Forelimb muscle (tissue), 1 donor: ENCODE results near the gene KIAA0825. TPM values are rescaled to one million over a fixed set of nuclear protein-coding genes. Genes with fewer than 3 reads are reported as not detected.
A peak's percentile ranks its signal among the peaks of the same experiment; 100 is the strongest.
"Not testable (repeated sequence)": the region's sequence is repeated elsewhere in the genome, so short reads cannot be mapped to it uniquely, and the experiment has no call there.

Experiments
- DNase-seq: peaks from one replicate; pipeline ENCODE4 v3.0.0-alpha.2; 2013; ENCODE audit warnings: low read depth
- polyA plus RNA-seq: library from polyadenylated mRNA; unstranded; fragments of 120-200 nt; gene quantifications from one replicate; pipeline ENCODE4 v1.2.1, GENCODE V29; 2013; ENCODE audit not compliant: insufficient read length

Gene KIAA0825
- polyA plus RNA-seq, 1 donor, result 2.2 TPM

- no peak for DNase-seq
Observed at GRCh38 chr5:94374336-94374735, 244.1 kb downstream of the KIAA0825 start.

- DNase-seq, result no peak
Observed at GRCh38 chr5:94367900-94368299, 250.5 kb downstream of the KIAA0825 start.

GRCh38 chr5:94366811-94367210 lies 251.6 kb downstream of the KIAA0825 start:
- no peak for DNase-seq

GRCh38 chr5:94362857-94363256 lies 255.5 kb downstream of the KIAA0825 start:
- DNase-seq, result no peak

- no peak for DNase-seq
Observed at GRCh38 chr5:94361832-94362796, 256.3 kb downstream of the KIAA0825 start.

- no peak for DNase-seq
Observed at GRCh38 chr5:94361161-94361560, 257.2 kb downstream of the KIAA0825 start.

- DNase-seq, result no peak
Observed at GRCh38 chr5:94360382-94361130, 257.8 kb downstream of the KIAA0825 start.

- no peak for DNase-seq
Observed at GRCh38 chr5:94359880-94360279, 258.5 kb downstream of the KIAA0825 start.

- DNase-seq, result no peak
Observed at GRCh38 chr5:94355811-94356210, 262.6 kb downstream of the KIAA0825 start.

- DNase-seq, result not testable (repeated sequence)
Observed at GRCh38 chr5:94354837-94355485, 263.4 kb downstream of the KIAA0825 start.

GRCh38 chr5:94353605-94354004 lies 264.8 kb downstream of the KIAA0825 start:
- DNase-seq, result no peak

GRCh38 chr5:94347130-94347529 lies 271.3 kb downstream of the KIAA0825 start:
- no peak for DNase-seq

GRCh38 chr5:94345257-94345656 lies 273.1 kb downstream of the KIAA0825 start:
- DNase-seq, result no peak

- no peak for DNase-seq
Observed at GRCh38 chr5:94337617-94338016, 280.8 kb downstream of the KIAA0825 start.

- DNase-seq, result no peak
Observed at GRCh38 chr5:94335936-94336335, 282.5 kb downstream of the KIAA0825 start.

- DNase-seq, result no peak
Observed at GRCh38 chr5:94329115-94329514, 289.3 kb downstream of the KIAA0825 start.

GRCh38 chr5:94326586-94326985 lies 291.8 kb downstream of the KIAA0825 start:
- no peak for DNase-seq

GRCh38 chr5:94316916-94317838 lies 301.2 kb downstream of the KIAA0825 start:
- no peak for DNase-seq

GRCh38 chr5:94314460-94315131 lies 303.8 kb downstream of the KIAA0825 start:
- DNase-seq, result peak; percentile 8

- no peak for DNase-seq
Observed at GRCh38 chr5:94313696-94314095, 304.7 kb downstream of the KIAA0825 start.
